GM19025 (cell line): Measurements from ENCODE around the gene YES1.
"Not testable (repeated sequence)": the region's sequence is repeated elsewhere in the genome, so short reads cannot be mapped to it uniquely, and the experiment has no call there.

Experiments
- ATAC-seq: cut with Tn5 transposase; IDR thresholded peaks from one replicate; pipeline ENCODE4 v1.9.1; 2021; ENCODE audit warnings: mild to moderate bottlenecking, low read depth, moderate library complexity; ENCODE audit not compliant: unreplicated experiment

Gene YES1

GRCh38 chr18:741931-742512 is 70.0 kb downstream of the YES1 start:
- ATAC-seq: no peak

GRCh38 chr18:732371-732770 is 79.7 kb downstream of the YES1 start:
- ATAC-seq: no peak

GRCh38 chr18:731185-731584 is 80.9 kb downstream of the YES1 start:
- no peak for ATAC-seq

DNA sequence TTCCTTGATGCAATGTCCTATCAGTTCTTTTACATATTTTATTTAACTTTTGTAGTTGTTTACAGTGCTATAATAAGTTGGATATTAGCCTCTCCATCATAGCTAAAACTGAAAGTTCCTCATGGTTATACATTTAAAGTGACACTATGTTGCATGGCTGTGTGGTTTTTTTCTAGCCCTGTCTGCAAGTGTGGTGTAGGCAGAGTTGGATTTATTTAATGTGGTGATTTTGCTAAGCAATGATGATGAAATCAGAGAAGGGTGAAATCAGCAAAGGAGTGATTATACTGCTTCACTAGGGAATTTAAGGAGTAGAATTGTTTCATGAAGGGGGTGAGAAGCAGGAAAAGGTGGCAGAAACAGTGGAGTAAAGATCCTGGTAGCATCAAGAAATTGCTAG is 81.3 kb downstream of the YES1 start:
- ATAC-seq: no peak

DNA sequence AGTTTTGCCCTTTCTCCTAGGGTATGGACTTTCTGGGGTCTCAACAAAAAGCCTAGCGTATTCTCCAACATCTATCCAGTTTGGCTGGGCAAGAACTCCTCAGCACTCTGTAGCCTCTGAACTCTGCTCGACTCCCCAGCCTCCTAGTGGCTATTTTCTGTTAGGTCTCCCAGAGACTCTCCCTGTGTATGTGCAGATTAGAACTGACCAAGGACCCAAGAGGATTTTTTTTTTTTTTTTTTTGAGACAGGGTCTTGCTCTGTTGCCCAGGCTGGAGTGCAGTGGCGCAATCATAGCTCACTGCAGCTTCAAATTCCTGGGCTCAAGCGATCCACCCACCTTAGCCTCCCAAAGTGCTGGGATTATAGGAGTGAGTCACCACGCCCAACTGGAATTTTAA is 81.9 kb downstream of the YES1 start:
- not testable (repeated sequence) for ATAC-seq

DNA sequence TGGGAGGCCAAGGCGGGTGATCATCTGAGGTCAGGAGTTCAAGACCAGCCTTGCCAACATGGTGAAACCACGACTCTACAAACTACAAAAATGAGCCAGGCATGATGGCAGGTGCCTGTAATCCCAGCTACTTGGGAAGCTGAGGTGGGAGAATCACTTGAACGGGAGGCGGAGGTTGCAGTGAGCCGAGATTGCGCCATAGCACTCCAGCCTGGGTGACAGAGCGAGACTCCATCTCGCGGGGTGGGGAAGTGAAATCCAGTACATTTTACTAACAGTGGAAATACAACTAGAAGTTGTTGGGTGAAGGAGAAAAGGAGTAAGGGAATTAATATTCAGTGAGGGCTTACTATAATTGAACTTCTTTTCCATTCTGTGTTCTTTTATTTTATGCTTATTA is 86.4 kb downstream of the YES1 start:
- ATAC-seq: no peak

- no peak for ATAC-seq
Measured at GRCh38 chr18:723541-724080, 88.4 kb downstream of the YES1 start.

- no peak for ATAC-seq
Measured at GRCh38 chr18:717003-717402, 95.0 kb downstream of the YES1 start.

- ATAC-seq: no peak
Measured at GRCh38 chr18:715626-716025, 96.4 kb downstream of the YES1 start.

DNA sequence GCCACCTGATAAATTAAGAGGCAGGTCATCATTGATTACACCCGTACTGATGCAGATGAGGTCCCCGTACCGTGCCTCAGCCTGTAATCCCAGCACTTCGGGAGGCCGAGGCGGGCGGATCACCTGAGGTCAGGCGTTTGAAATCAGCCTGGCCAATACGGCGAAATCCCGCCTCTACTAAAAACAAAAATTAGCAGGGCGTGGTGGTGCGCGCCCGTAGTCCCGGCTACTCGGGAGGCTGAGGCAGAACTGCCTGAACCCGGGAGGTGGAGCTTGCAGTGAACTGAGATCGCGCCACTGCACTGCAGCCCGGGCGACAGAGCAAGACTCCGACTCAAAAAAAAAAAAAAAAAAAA is 98.9 kb downstream of the YES1 start:
- ATAC-seq: no peak

GRCh38 chr18:712401-713134 is 99.5 kb downstream of the YES1 start, which contains the start of gene ENOSF1:
Gene ENOSF1, minus strand, starts transcription at chr18:712630. Its CDS starts 43 bp downstream, at chr18:712587.
- peak; percentile 85 for ATAC-seq

DNA sequence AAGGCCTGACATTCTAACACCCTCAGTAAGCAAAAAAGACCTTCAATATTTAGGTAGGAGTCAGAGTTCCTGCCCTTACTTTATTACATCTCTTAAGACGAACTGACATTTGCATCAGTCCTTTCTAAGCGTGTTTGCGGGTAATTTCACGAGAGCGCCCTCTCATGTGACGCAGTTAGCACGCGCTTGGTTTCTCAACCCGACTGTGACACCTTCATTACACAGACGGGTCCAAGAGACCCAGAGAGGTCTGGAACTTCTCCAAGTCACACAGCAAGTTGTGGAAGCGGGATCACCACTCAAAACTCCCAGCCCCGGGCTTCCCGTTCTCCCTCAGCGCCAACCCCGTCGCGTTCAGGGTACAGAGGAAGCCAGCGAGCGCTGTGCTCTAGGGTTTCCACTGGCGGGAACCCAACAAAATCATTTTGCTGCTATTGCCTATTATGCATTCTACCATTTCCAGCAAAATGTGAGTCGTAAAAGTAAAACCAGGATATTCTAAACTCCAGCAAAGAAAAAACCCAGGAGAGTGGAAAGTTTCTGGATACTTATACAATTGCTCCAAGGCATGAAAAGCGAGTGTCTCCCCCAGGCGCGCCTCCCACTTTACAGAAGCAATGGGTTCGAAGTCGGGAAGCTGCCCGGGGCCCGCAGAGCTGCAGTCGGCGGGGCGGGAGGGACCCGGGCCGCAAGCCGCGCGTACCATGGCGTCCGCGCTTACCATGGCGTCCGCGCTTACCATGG is 100.2 kb downstream of the YES1 start:
- peak; percentile 2 for ATAC-seq

GRCh38 chr18:711310-711656 is 100.8 kb downstream of the YES1 start:
- ATAC-seq: no peak

GRCh38 chr18:710418-711300 is 101.4 kb downstream of the YES1 start:
- no peak for ATAC-seq

DNA sequence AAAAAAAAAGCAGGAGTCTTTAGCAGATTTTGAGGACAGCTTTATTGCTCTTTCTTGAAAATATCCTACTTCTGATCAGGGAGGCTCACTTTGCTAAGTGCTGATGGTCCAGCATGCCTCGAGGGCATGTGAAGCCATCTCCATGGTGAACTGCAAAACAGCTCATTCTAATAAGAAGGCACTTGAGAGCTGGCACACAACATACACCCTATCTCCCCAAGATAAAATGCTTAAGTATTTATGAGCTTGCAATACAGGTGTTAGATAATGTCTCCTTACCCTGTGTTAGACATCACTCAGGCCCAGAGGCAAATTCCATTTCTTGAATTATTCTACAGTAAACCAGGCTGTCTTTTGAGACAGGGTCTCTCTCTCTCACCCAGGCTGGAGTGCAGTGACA is 102.3 kb downstream of the YES1 start:
- ATAC-seq: no peak

DNA sequence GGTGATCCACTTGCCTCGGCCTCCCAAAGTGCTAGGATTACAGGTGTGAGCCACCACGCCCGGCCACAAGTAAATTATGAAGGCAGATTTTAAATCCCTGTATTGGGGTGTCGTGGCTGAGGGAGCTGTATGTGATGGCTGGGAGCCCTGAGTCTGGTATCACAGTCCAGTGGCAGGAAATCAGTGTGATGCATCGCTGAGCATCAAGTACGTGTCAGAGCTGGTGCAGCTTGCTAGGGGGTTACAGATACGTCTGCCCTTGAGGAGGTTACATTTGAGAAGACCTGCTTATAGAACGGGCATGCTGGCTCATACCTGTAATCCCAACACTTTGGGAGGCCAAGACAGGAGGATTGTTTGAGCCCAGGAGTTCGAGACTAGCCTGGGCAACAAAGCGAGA is 103.9 kb downstream of the YES1 start:
- ATAC-seq: no peak

GRCh38 chr18:706405-706804 is 105.6 kb downstream of the YES1 start:
- no peak for ATAC-seq

DNA sequence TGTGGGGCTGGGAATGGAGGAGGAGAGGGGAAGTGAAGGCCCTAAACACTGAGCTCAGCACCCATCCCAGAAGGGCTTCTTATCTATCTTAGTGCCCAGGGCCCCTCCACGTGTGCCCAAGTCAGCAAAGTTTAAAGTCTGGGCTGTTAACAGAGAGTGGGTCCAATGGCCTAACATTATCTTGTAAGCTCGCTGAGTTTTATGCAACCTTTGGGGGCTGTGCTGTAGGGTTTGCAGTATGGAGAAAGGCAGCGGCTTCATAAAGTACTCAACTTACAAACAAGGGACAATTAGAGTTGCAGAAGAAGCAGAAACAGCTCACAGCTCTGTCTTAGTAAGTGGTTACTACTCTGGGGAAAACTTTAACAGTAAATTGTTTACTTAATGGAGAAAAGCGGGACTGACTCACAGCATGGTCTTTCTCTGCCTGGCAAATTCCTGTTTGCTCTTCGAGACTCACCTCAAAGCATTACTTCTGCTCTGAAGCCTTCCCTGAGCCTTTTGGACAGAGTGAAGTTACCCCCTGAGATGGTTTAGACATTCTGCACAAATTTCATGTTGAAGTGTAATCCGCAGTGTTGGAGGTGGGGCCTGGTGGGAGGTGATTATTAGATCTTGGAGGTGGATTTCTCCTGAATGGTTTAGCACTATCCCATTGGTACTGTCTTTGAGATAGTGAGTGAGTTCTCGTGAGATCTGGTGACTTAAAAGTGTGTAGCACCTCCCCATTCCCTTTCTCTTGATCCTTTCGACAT is 108.7 kb downstream of the YES1 start:
- ATAC-seq: no peak

- ATAC-seq: no peak
Measured at GRCh38 chr18:697800-698199, 114.2 kb downstream of the YES1 start.

DNA sequence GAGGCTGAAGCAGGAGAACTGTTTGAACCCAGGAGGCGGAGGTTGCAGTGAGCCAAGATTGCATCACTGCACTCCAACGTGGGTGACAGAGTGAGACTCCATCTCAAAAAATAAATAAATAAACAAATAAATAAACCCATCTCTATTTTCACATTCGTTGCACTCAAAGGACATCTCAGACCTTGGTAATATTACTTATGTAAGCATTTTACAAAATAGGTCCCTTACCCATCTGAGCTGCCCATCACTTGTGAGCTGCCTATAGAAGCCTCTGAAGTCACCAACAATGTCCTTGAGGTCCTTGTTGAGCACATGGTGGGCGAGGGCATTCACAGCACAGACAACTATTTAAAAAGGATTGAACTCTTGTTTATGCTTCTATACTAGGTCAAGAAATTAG is 115.0 kb downstream of the YES1 start:
- no peak for ATAC-seq
